ENCODE measurements around the gene CACNA2D1.

CACNA2D1 gene

GRCh38 chr7:81902536-81902935 lies 541.0 kb downstream of the CACNA2D1 start:
- Histone ChIP-seq H3K9me3 (no peaks in the 10 kb centered on the region; the same call in 1 of the 2 replicates), H3K36me3 (no peaks in the 10 kb centered on the region), H3K4me1 (no peaks in the 10 kb centered on the region), H3K27me3 (no peaks in the 10 kb centered on the region), H3K4me3 (ENCODE audit: low read depth, low read length) (no peak overlapping the region)
- no peak for TF ChIP-seq CTCF (IDR thresholded peaks at IDR 0.05; ENCODE audit: low read depth, low read length)
- no peak for DNase-seq
